ENCODE data around the gene TRAPPC5.

The TRAPPC5 gene

DNA sequence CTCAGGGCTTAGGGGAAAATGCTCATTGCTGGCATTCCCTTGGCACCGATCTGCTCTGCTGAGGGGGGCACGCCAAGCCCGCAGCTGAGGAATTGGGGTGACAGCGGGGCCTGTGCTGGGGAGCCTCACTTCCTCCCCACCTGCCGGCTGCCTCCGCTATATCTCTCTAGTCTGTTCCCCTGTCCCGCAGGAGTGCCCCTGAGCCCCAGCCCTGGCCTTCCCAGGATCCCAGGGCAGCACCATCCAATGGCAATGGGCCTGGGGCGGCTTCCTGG lies 34.3 kb upstream of the TRAPPC5 start:
- no peak for DNase-seq

DNA sequence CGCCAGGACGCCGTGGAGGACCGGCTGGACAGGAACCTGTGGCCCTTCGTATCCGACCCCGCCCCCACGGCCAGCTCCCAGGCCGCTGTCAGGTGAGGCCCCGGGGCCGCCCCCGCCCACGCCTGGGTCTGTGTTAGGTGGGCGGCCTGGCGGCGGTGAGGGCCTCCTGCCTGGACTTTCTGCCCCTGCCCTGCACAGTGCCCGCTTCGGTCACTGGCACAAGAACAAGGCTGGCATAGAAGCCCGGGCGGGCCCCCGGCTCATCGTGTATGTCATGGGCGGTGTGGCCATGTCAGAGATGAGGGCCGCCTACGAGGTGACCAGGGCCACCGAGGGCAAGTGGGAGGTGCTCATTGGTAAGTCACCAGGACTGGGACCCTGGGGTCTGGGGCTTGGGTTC lies 33.5 kb upstream of the TRAPPC5 start:
- DNase-seq: no peak

DNA sequence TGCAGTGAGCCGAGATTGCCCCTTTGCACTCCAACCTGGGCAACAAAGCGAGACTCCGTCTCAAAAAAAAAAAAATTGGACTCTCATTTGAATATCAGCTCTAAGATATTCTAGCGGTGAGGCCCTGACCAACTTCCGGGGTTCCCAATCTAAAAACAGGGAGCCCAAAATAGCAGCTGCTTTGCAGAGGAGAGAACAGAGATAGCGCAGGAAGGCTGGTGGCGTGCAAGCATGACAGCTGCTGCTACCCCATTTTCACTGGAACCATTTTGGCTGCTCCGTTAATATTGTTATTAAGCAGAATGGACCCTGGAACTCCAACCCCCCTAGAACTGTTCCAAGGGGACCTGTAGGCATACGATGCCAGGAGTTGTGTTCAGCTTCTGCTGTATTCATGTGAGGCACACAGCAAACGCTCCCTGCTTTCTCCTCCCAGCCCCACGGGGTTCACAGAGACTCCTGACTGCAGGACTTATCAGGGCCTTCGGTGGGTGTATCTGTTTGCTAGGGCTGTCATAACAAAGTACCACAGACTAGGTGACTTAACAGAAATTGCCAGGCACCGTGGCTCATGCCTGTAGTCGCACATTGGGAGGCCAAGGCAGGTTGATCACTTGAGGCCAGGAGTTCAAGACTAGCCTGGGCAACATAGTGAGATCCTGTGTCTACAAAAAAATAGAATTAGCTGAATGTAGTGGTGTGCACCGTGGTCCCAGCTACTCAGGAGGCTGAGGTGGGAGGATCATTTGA lies 32.2 kb upstream of the TRAPPC5 start:
- DNase-seq: no peak

DNA sequence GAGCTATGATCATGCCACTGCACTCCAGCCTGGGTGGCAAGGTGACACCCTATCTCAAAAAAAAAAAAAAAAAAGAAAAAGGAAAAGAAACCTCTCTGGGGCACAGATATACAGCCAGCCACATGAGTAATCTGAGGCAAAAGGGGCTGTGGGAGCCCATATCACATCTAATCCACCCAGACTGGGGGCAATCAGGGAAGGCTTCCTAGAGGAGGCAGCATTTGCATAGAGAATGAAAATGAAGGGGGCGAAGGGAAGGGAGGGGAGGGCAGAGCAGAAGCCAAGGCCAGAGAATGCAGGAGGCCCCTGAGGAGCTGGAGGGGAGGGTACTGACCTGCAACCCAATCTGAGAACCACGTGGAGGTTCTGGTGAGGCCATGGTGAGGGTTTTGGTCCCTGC lies 30.5 kb upstream of the TRAPPC5 start:
- no peak for DNase-seq

DNA sequence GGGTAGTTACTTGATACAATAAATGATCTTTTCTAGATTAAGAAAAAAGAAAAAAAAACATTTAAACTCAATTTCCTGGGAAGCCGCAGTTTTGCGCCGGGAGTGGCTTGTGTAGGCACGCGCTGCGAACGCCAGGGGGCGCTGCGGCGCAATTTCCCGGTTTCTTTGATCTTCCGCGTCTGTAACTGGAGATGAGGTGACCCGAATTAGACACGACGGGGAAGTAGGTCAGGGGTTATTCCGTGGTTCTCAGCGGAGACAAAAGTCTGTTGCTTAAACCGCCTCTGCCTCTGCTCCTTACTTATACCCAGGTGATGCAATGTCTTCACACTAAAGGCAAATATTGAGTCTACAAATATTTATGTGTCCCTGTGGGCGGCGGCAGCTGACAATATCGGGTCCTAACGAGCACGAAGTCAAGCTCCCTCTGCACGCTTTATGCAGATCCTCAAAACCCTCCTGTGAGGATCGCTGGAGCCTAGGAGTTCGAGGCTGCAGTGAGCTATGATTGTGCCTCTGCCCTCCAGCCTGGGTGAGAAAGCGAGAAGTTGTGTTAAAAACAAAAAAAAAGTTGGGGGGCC lies 28.5 kb upstream of the TRAPPC5 start:
- peak; percentile 82 for DNase-seq

DNA sequence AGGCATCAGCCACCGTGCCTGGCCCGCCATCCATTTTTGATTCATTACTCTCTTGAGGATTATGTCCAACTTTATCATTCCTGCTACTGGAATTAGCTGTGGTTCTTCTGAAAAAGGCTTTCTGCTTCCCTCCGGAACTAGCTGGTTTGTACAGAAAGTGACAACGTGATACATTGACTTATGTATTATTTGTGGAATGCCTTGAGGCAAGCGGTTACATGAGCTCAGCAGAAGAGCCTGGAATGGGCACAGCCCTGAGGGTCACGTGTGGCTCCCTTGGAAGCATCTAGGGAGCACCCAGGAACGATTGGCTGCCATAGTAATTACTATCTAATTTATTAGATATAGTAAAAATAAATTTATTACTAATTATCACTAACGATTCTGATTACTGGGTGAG lies 26.2 kb upstream of the TRAPPC5 start:
- no peak for DNase-seq

DNA sequence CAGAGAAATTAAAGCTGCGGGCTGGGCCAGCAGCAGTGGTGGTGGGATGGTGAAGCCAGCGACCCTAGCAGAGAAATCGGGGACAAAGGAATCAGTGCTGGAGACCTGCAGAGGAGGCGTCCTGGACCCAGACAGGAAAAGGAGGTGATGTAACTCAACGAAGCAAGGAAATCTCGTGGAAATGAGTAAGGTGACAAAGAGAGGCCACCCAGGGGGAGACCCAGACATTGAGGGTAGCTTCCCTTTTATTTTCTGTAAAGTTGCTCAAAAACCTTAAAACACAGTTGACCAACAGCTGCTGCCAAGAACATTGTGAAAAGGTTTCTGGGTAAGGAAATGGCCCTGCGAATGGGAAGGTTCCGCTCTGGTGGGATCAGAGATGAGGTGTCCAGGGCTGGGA lies 25.1 kb upstream of the TRAPPC5 start:
- no peak for DNase-seq

DNA sequence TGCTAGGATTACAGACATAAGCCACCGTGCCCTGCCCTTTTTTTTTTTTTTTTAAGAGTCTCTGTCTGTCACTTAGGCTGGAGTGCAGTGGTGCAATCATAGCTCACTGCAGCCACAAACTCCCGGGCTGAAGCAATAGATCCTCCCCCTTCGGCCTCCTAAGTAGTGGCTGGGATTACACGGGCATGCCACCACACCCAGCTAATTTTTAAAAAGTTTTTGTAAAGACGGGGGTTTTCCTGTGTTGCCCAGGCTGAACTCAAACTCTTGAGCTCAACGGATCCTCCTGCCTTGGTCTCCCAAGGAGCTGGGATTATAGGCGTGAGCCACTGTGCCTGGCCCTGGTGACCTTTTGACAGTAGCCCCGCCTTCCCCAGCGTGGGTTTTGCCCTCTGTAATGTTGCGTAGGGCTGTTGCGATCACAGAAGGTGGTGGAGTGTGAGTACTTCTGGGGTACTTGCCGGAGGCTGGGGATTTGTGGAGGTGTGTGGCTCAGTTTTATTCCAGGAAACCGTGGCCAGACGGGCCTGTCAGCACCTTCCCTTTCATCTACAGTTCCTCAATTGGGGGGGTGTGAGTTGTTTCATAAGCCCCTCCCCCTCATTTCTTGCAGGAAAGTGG lies 23.4 kb upstream of the TRAPPC5 start:
- DNase-seq: no peak

DNA sequence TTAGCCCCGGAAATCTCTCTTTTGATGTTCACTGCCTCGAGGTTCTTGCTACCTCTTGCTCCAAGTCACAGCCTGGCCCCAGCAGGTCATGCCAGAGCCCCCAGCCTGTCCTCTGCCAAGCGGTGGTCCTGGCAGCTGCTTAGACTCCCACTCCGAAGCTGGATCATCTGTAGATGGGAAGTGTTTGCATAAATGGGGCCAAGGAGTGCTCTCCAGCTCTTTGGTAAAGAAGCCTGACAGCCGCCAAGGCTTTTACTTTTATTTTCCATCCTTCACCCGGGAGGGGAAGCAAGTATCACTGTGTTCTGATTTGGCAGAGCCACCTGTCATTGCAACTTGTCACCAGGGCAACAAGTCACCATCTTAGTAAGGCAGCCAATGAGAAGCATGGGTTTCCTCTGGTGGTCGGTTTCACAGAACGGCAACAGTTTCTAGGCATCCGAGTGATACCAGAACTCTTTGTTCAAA lies 22.4 kb upstream of the TRAPPC5 start:
- peak; percentile 51 for DNase-seq

DNA sequence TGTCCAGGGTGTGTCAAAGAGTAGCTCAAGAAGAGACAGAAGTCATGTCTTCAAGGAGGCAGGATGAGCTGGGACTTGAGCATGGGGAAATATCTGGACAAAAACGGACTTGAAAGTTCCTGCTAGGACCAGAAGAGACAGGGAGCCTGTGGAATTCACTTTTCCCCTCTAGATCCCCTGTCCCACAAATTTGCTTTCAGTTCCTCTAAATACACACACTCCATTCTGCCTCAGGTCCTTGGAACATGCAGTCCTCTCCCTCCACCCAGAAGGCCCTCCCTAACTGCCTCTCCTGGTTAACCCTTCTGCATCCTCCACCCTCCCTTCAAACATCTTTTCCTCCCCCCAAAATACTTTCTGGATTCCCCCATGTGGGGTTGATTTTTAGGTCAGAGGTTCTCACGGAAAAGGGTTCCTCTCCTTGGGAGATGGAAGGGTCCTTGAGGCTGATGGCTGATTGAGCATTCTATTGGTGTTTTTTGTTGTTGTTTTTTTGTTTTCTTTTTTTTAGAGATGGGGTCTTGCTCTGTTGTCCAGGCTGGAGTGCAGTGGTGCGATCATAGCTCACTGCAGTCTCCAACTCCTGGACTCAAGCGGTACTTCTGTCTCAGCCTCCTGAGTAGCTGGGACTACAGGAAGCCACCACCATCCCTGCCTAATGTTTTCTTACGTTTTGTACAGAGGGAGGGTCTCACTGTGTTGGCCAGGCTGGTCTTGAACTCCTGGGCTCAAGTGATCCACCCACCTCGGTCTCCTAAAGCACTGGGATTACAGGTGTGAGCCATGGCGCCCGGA lies 18.7 kb upstream of the TRAPPC5 start:
- DNase-seq: no peak

DNA sequence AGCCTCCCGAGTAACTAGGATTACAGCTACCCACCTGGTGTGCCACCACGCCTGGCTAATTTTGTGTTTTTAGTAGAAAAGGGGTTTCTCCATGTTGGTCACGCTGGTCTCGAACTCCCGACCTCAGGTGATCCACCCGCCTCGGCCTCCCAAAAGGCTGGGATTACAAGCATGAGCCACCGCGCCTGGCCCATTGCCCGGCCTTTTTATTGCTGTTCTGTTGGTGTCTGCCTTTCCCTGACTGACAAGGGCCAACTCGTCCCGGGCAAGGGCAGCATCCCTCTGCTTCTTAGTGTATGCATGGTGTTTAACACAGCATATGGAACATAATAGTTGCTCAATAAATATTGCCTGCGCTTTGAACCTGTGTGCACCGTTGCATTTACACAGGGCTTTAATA lies 18.0 kb upstream of the TRAPPC5 start:
- DNase-seq: no peak

DNA sequence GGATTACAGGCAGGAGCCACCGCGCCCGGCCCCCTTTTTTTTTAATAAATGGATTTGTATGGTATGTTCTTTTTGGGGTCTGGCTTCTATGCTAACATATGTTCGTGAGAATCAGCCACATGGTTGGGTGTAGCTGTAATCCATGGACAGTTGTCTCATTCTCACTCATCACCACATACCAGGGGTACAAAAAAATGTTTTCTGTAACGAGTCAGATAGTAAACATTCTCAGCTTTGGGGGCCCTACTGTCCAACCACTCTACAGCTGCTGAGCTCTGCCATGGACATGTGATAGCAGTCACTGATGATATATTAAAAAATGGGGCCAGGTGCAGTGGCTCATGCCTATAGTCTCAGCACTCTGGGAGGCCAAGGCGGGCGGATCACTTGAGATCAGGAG lies 16.9 kb upstream of the TRAPPC5 start:
- no peak for DNase-seq

DNA sequence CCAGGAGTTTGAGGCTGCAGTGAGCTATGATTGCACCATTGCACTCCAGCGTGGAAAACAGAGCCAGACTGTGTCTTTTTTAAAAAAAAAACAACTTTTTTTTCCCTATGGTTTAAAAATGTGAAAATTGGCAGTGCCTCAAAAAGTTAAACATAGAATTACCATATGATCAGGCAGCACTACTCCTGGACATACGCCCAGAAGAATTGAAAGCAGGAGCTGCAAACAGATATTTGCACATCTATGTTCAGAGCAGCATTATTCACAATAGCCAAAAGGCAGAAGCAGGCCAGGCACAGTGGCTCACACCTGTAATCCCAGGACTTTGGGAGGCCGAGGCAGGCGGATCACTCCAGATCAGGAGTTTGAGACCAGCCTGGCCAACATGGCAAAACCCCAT lies 15.6 kb upstream of the TRAPPC5 start:
- no peak for DNase-seq

DNA sequence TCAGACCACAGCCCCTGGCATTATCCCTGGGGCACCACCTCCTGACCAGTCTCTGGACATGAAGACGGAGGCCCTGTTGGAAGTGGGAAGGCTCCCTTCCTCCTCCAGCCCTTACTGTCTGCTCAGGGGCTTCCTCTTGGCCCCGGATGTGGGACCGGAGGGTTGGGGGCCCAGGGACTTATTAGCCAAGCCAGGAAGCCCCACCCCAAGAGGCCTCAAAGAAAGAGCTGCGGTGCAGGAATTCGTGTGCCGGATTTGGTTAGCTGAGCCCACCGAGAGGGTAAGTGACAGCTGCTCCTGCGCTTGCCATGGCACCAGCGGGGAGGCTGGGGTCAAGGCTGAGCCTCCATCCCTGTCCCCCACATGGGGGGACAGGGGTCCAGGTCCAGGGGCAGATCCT lies 11.8 kb upstream of the TRAPPC5 start, which contains the start of gene RETN:
TSS of gene RETN (plus strand) at position 208 of the 400 bp plus-strand sequence. CDS start 278 bp downstream, outside the sequence.
- DNase-seq: no peak

DNA sequence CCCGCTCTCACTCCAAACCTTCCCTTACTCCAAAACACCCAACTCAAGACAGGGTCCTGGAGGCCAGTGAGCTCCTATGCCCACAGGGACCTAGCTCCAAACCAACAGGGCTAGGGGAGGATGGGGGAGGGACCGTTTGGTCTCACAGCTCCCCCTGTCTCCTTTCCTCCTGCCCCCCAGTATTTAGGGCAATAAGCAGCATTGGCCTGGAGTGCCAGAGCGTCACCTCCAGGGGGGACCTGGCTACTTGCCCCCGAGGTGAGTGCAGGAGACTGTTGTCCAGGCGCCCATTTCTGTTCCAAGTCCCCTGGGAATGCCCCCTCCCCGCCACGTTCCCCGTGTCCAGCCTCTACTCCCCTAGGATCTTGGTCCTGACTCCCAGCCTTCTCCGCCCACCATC lies 11.0 kb upstream of the TRAPPC5 start:
- DNase-seq: no peak

DNA sequence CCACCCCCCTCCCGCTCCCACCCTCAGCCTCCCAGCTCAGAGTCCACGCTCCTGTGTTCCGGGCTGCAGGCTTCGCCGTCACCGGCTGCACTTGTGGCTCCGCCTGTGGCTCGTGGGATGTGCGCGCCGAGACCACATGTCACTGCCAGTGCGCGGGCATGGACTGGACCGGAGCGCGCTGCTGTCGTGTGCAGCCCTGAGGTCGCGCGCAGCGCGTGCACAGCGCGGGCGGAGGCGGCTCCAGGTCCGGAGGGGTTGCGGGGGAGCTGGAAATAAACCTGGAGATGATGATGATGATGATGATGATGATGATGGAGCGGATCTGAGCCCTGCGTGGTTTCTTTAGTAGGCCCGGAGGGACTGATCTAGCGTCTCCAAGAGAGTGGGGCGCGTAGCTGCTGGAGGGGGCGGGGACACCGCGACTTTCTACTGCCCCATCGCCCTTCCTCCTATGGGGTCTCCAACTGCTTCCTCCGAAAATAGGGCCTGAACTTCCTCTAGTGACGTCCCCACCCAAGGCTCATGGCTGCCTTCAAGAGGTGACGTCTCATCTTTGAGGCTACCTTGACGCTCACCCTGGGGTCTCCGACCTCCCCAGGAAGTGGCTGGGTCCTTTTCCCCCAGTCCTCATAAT lies 10.4 kb upstream of the TRAPPC5 start:
- DNase-seq: peak; percentile 41

DNA sequence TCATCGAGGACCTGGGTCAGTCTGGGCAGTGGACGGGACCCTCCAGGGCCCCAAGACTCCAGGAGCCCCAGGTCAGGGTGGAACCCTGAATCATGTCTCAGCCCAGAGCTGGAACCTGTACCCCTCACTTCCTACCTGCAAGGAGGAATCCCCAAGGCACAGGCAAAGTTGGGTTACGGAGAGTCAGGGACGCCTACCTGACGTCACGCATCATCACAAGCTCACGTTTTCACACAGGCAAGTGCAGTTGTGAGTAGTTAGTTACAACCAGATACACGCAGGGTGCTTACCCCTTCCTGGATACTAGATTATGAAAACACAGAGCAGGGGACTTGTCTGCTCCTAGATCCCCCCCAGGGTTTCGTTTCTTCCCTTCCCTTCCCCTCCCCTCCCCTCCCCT lies 9.8 kb upstream of the TRAPPC5 start:
- DNase-seq: no peak

DNA sequence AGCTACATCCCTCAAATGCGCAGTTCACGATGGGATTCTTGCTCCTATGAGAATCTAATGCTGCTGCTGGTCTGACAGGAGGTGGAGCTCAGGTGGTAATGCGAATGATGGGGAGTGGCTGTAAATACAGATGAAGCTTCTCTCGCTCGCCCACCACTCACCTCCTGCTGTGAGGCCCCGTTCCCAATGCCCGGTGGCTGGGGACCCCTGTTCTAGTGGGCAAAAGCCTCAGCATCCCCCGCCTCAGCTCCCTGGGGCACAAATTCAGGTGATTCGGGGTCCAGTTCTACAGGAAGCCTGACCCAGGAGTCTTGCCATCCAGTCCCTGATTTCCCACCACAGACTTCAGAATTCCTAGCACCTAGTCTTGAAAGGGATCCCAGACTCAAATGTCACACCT lies 8.1 kb upstream of the TRAPPC5 start:
- DNase-seq: no peak

DNA sequence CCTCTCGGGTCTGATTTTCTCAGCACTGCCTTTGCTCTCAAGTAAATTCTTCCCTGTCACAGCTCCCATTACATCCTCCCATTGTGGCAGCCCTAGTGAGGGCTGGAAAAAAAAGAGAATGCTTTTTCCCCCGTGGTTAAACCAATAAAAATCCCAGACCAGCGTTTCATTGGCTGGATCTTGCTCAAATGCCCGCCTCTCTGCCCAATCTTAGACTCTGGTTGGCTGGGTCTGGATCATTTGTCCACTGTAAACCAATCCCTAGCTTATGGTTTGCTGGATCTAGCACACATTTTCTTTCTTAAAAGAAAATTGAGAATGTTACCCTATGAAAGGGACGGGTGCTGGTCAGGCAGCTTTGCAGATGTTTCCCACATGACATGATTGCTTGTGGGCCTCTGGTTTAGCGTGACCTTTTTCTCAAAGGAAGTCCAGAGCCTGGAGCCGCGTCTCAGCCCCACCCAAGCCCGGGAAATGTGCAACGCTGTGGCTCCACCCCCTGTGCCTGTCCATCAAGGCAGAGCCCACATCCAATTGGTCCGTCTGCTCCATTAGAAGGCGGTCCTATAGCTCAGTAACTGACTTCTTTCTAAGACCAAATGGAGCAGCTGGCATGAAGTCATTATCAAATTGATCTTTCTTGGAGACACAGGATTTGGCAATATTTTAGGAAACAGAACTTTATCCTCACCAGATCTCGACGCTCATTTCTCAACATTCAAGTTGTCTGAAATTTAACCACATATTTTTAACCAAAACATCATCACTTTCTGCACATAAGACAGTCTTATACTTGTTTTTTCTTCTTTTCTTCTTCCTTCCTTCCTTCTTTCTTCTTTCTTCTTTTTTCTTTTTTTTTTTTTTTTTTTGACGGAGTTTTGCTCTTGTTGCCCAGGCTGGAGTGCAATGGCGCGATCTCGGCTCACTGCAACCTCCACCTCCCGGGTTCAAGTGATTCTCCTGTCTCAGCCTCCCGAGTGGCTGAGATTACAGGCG lies 6.3 kb upstream of the TRAPPC5 start:
- DNase-seq: peak; percentile 90

DNA sequence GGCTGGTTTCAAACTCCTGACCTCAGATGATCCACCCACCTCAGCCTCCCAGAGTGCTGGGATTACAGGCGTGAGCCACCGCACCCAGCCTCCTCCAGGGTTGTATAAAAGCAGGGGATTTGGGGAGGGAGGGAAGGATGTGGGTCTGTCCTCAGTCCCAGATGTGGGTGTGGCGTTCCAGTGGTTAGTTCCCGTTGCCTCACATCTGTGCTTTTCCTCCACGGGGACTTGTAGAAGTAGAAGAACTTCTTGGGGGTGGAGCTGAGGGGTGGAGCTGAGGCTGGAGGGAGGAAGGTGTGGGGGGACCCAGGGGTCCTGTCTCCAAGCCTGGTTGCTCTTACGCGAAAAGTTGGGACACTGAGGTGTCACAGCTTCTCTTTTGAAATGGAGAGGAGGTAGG lies 4.3 kb upstream of the TRAPPC5 start:
- no peak for DNase-seq

DNA sequence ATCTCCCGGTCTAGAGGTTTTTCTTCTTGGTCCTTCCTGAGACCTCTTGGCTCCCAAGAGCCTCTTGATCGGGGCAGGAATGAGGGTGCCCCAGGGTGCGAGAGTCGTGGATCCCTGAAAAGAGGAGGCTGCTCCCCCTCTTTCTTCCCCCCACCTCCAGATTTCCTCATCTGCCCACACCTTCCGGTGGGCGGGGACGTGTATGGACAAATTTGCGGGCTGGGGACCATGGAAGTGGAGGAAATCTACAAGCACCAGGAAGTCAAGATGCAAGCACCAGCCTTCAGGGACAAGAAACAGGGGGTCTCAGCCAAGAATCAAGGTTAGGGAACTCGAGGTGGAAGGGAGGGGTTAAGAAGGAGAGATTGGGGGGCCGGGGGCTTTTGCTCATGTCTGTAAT lies 3.8 kb upstream of the TRAPPC5 start, which contains the start of gene MCEMP1:
TSS of gene MCEMP1 (plus strand) at position 237 of the 400 bp plus-strand sequence. CDS start at position 268, 31 bp downstream.
- no peak for DNase-seq
